PC-9 (cell line): Measurements from ENCODE around the gene CSNK2A1.

ENCODE experiments used
- CTCF ChIP-seq: fragments of 200-600 bp; sonication (generic); conservative IDR thresholded peaks from 2 replicates; pipeline ENCODE4 v1.6.1; 2017; ENCODE audit warnings: mixed run types, antibody characterized with exemption, mild to moderate bottlenecking, moderate library complexity
- EZH2 ChIP-seq: fragments of 200-600 bp; sonication (generic); IDR thresholded peaks from 2 replicates; pipeline ENCODE4 v1.8.0; 2017; ENCODE audit warnings: antibody characterized with exemption, low read depth

- TF ChIP-seq EZH2 (no peak), CTCF (no peak)
Measured at GRCh38 chr20:432677-433299, 110.8 kb downstream of the CSNK2A1 start.
